Left renal pelvis (tissue), 4 donors: Measurements from ENCODE around the gene FSTL4. TPM values are rescaled to one million over a fixed set of nuclear protein-coding genes. Genes with fewer than 3 reads are reported as not detected.

ENCODE experiments used
- DNase-seq, 4 donors: peaks; one replicate each; pipeline ENCODE4 v3.0.0-alpha.2; 2013; ENCODE audit warnings: low read depth in 4 of 4, low spot score in 3 of 4
- polyA plus RNA-seq, 4 donors: library from polyadenylated mRNA; unstranded; fragments of 120-200 nt; gene quantifications; one replicate each; pipeline ENCODE4 v1.2.1, GENCODE V29; 2013; ENCODE audit not compliant: insufficient read length in 4 of 4

FSTL4 gene
- polyA plus RNA-seq, 4 donors, result 0.67 to 1.2 (median 0.79) TPM; not detected in 1

DNA sequence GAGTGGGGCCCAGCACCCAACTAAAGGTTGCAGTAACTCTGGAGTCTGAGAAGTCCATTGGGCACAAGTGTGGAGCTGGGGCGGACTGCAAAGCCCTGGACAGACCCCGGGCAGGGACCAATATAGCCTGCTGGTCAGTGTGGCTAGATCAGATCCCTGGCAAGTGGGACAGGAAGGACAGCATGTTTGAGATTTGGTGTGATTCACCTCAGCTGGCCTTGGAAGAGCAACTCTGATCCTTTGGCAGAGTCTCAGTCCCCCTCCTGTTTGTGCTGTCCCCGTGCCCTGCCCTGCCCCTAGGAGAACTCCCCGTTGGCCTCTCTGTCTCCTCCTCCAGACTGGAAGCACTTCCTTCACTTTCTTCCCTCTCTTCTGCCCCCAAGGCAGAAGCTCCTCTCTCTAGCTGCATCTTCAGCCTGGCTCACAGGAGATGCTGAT lies 255.3 kb downstream of the FSTL4 start:
- DNase-seq, result no peak

DNA sequence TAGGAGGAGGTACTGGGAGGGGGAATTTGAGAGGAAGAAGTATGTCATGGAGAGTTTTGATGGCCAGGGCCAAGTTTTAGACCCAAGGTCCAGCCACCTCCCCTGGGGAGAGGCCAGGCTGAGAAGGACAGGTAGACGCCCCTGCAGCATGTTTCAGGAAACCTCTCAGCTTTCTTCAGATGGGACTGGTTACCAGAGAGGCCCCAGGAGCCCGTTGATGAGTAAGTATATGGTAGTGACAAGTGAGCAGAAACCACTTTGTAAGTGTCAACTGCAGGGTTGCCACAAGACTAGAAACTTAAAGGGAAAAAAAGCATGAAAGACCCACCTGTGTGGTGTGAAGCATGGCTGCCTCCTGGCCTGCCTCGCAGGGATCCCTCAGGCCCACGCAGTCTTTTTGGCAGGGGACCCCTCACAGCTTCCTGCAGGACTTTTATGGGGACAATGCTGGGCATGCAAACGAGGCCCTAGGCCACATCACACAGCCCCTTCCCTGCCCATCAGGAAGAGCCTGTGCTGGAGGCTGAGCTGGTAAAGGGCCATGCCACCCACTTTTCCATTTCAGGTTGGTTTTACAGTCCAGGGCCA lies 255.9 kb downstream of the FSTL4 start:
- no peak for DNase-seq

- no peak for DNase-seq
Observed at GRCh38 chr5:133354323-133355185, 257.8 kb downstream of the FSTL4 start.

- DNase-seq, result no peak
Observed at GRCh38 chr5:133353741-133354140, 258.6 kb downstream of the FSTL4 start.

GRCh38 chr5:133348406-133348805 lies 263.9 kb downstream of the FSTL4 start:
- DNase-seq, result no peak

GRCh38 chr5:133347039-133347438 lies 265.3 kb downstream of the FSTL4 start:
- DNase-seq, result no peak

- DNase-seq, result no peak
Observed at GRCh38 chr5:133344266-133344665, 268.1 kb downstream of the FSTL4 start.

- DNase-seq, result no peak
Observed at GRCh38 chr5:133343196-133343595, 269.1 kb downstream of the FSTL4 start.

DNA sequence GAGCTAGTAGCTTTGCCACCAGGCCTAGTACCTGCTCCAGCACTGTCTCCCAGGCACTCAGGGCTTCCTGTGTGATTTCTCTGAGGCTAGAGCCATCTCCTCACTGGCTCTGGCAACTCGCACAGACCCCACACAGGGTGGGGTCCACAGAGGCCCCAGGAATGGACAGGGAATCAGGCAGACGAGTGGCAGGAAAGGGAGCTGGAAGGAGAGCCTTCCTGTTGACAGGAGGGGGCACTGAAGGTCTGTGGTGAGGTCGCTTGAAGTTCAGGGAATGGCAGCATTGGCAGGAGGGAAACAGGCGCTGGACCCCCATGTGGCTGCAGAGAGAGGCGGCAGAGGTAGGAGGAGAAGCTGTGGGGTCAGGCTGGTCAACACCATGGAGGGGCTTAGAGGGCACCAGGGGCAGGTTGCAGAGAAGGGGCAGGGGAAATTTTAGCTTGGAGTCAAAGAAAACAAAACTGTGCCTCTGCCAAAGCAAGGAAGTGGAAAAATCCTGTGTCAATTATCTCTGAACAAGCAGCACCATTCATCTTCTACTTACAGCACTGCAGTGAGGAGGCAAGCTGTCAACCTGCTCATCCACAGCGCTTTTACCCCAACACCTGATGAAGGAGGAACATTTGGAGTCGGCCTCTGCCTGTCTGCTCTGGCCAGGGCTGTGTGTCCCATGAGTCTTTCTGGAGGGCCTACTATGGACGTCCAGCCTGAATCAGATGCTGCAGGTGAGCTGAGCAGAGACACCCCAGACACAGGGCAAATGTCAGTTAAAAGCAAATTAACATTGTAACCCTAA lies 270.2 kb downstream of the FSTL4 start:
- no peak for DNase-seq

GRCh38 chr5:133341296-133341695 lies 271.0 kb downstream of the FSTL4 start:
- no peak for DNase-seq

GRCh38 chr5:133340822-133341221 lies 271.5 kb downstream of the FSTL4 start:
- DNase-seq, result no peak

- DNase-seq, result no peak
Observed at GRCh38 chr5:133340002-133340755, 272.2 kb downstream of the FSTL4 start.

DNA sequence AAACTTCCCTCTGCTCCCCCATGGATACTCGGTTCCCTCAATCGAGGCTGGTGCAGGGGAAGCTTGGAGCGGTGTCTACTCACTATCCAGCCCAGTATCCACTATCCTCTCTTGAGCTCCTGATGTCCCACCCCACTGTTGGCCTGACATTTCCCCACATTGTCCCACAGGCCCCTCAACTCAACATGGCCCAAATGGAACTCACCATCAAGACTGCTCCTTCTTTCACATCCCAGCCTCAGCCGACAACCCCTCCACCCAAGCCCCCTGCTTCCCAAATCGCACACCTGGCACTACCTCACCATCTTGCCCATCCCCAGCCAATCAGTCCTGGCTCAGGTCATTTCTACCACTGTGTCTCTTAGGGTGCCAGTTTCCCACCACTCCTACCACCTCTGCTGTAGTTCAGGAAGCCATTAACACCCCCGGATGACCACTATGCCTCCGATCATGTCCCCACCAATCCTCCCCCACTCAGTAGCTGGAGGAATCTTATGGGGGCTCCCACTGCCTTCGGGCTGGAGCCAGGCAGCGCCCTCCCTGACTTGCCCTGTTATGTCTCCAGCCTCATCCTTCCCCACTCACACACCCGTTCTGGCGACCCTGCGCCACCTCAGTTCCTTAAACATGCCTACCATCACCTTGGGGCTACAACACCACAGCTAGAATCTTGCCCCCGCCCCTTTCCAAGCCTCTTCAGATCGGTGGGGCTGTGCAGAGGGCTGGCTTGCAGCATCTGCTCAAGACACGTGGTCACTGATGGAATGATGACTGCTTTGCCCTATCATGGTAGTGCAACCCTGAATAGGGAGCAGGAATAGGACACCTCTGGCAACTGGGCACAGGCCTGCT lies 273.6 kb downstream of the FSTL4 start:
- DNase-seq, result no peak

DNA sequence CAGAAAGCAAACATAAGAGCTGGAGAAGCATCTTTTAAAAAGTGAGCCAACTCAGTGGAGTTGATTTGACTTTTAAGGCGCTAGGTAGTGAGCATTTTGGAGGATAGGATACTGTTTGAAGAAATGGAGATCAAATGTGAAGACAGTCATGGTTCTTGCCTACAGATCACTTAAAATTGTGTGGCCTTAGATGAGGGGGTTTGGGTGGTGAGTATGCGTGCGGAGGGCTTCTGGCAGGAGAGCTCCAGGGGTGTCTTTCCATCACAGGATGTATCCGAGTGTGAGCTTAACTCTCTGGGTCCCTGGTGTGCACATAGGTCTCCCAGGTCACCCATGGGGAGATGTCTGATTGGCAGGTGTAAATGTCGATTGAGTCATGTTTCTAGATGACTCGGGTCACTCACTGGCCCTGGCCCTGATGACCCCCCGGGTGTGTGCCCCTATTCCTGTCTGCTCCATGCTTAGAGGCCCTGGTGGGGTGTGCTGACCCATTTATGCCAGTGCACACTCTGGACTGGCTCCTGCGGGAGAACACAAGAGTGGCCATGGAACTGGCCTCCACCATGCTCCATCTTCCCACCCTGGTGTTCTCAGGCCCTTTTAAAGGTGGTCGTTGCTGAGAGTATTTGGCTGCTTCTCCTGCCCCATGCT lies 274.4 kb downstream of the FSTL4 start:
- no peak for DNase-seq

- DNase-seq, result no peak
Observed at GRCh38 chr5:133336969-133337410, 275.4 kb downstream of the FSTL4 start.

- DNase-seq, result no peak
Observed at GRCh38 chr5:133336121-133336968, 276.0 kb downstream of the FSTL4 start.

GRCh38 chr5:133334796-133335639 lies 277.3 kb downstream of the FSTL4 start:
- no peak for DNase-seq
